GM23338 (cell line): ENCODE data around the gene KAT6B. TPM values are rescaled to one million over a fixed set of nuclear protein-coding genes. Genes with fewer than 3 reads are reported as not detected.
A peak's percentile ranks its signal among the peaks of the same experiment; 100 is the strongest.

Experiments used
- ATAC-seq: fragments of 200-7000 bp; cut with Tn5 transposase; 3 replicates; pipeline ENCODE4 v1.9.1; 2020
- DNase-seq: peaks from one replicate; pipeline ENCODE4 v3.0.0-alpha.2; 2015; ENCODE audit warnings: low spot score
- H2AFZ ChIP-seq: fragments of 200-600 bp; sonication (generic); 2 replicates; pipeline ENCODE4 v1.8.0; 2016; ENCODE audit warnings: antibody characterized with exemption, mild to moderate bottlenecking, moderate library complexity
- H3F3A ChIP-seq: fragments of 200-600 bp; sonication (generic); replicated peaks from 2 replicates; pipeline ENCODE4 v1.8.0; 2017; ENCODE audit warnings: antibody characterized with exemption, mixed run types, low read depth
- H3K27ac ChIP-seq: fragments of 200-600 bp; sonication (generic); 2 replicates; pipeline ENCODE4 v1.6.1; 2016; ENCODE audit warnings: low read depth
- H3K27me3 ChIP-seq: fragments of 200-600 bp; sonication (generic); 2 replicates; pipeline ENCODE4 v1.8.0; 2016; ENCODE audit warnings: mild to moderate bottlenecking, mixed run types, moderate library complexity; ENCODE audit not compliant: insufficient read depth
- H3K36me3 ChIP-seq: fragments of 200-600 bp; sonication (generic); 2 replicates; pipeline ENCODE4 v1.8.0; 2016; ENCODE audit warnings: mild to moderate bottlenecking; ENCODE audit not compliant: insufficient read depth
- H3K4me1 ChIP-seq: fragments of 200-600 bp; sonication (generic); 2 replicates; pipeline ENCODE4 v1.8.0; 2016; ENCODE audit warnings: mild to moderate bottlenecking, moderate library complexity; ENCODE audit not compliant: insufficient read depth
- H3K4me2 ChIP-seq: fragments of 200-600 bp; sonication (generic); 2 replicates; pipeline ENCODE4 v1.7.1; 2017; ENCODE audit warnings: mixed run types
- H3K4me3 ChIP-seq: fragments of 200-600 bp; sonication (generic); 2 replicates; pipeline ENCODE4 v1.6.1; 2016; ENCODE audit warnings: mixed run types
- H3K79me2 ChIP-seq: fragments of 200-600 bp; sonication (generic); replicated peaks from 2 replicates; pipeline ENCODE4 v1.8.0; 2017; ENCODE audit warnings: mild to moderate bottlenecking; ENCODE audit not compliant: insufficient read depth
- H3K9me2 ChIP-seq: fragments of 200-600 bp; sonication (generic); 2 replicates; pipeline ENCODE4 v1.8.0; 2017; ENCODE audit not compliant: insufficient read depth
- H4K20me1 ChIP-seq: fragments of 200-600 bp; sonication (generic); replicated peaks from 2 replicates; pipeline ENCODE4 v1.8.0; 2017; ENCODE audit warnings: mild to moderate bottlenecking; ENCODE audit not compliant: insufficient read depth
- H3K27ac Mint-ChIP-seq: 2 replicates; pipeline ENCODE4 v1.8.0; 2020; ENCODE audit warnings: inconsistent platforms, mild to moderate bottlenecking, moderate library complexity, mixed read lengths
- H3K27me3 Mint-ChIP-seq: 3 replicates; pipeline ENCODE4 v1.8.0; 2022; ENCODE audit warnings: low read depth, mild to moderate bottlenecking, moderate library complexity, mixed read lengths, inconsistent platforms; ENCODE audit not compliant: insufficient read depth, poor library complexity
- H3K36me3 Mint-ChIP-seq: 3 replicates; pipeline ENCODE4 v1.8.0; 2021; ENCODE audit warnings: low read depth, mild to moderate bottlenecking, inconsistent platforms, moderate library complexity, mixed read lengths
- H3K4me1 Mint-ChIP-seq: 3 replicates; pipeline ENCODE4 v1.8.0; 2020; ENCODE audit warnings: mild to moderate bottlenecking, inconsistent platforms, mixed read lengths
- H3K4me3 Mint-ChIP-seq: 3 replicates; pipeline ENCODE4 v1.8.0; 2021; ENCODE audit warnings: moderate library complexity, mild to moderate bottlenecking, inconsistent platforms, mixed read lengths
- H3K9me3 Mint-ChIP-seq: 3 replicates; pipeline ENCODE4 v1.8.0; 2020; ENCODE audit warnings: moderate library complexity, mild to moderate bottlenecking, inconsistent platforms, mixed read lengths
- CREB1 ChIP-seq: fragments of 250-450 bp; sonication (Bioruptor Pico); IDR thresholded peaks from 2 replicates; pipeline ENCODE4 v1.5.0; 2020; ENCODE audit warnings: low read depth, mild to moderate bottlenecking, moderate library complexity
- EZH2 ChIP-seq: fragments of 200-600 bp; sonication (generic); IDR thresholded peaks from one replicate; pipeline ENCODE4 v1.8.0; 2017; ENCODE audit warnings: antibody characterized with exemption, mild to moderate bottlenecking, low read depth; ENCODE audit not compliant: unreplicated experiment
- EZH2phosphoT487 ChIP-seq: fragments of 200-600 bp; sonication (generic); IDR thresholded peaks from one replicate; pipeline ENCODE4 v1.8.1; 2018; ENCODE audit warnings: antibody characterized with exemption; ENCODE audit not compliant: unreplicated experiment
- JUNB ChIP-seq: IDR thresholded peaks from one replicate; pipeline ENCODE4 v1.6.1; 2016; ENCODE audit warnings: antibody characterized with exemption; ENCODE audit not compliant: unreplicated experiment
- NANOG ChIP-seq: IDR thresholded peaks from 2 replicates; pipeline ENCODE4 v1.6.1; 2016; ENCODE audit warnings: antibody characterized with exemption, borderline replicate concordance
- POLR2AphosphoS5 ChIP-seq: IDR thresholded peaks from 2 replicates; pipeline ENCODE4 v1.6.1; 2016; ENCODE audit warnings: antibody characterized with exemption, low read depth
- STAT1 ChIP-seq: IDR thresholded peaks from one replicate; pipeline ENCODE4 v1.6.1; 2016; ENCODE audit warnings: antibody characterized with exemption; ENCODE audit not compliant: unreplicated experiment
- ZNF114 ChIP-seq: fragments of 250-450 bp; sonication (Bioruptor Pico); IDR thresholded peaks from 2 replicates; pipeline ENCODE4 v1.5.0; 2020; ENCODE audit warnings: mild to moderate bottlenecking, moderate library complexity
- ZNF331 ChIP-seq: fragments of 250-450 bp; sonication (Bioruptor Pico); IDR thresholded peaks from 2 replicates; pipeline ENCODE4 v1.5.0; 2020; ENCODE audit warnings: low read depth, mild to moderate bottlenecking, moderate library complexity
- polyA plus RNA-seq: library from polyadenylated mRNA; unstranded; fragments of >200 nt; fragmentation: Nextera tagmentation; extraction: Ambion mirVana; gene quantifications from 2 replicates; pipeline ENCODE4 v1.2.1, GENCODE V29; 2016
- total RNA-seq: library from RNA; depleted of rRNA; stranded (reverse); fragments of >200 nt; shearing (Covaris generic); gene quantifications from 2 replicates; pipeline ENCODE4 v1.2.3, GENCODE V29; 2014
- TF ChIP-seq, protein P1 (sequence below): IDR thresholded peaks from one replicate; pipeline ENCODE4 v1.6.1; 2018; ENCODE audit warnings: antibody characterized with exemption; ENCODE audit not compliant: unreplicated experiment
- TF ChIP-seq, protein P2 (sequence below): IDR thresholded peaks from 2 replicates; pipeline ENCODE4 v1.6.1; 2016; ENCODE audit warnings: antibody characterized with exemption
- TF ChIP-seq, protein P3 (sequence below), 2 experiments: fragments of 200-600 bp in 1 of 2; sonication (generic) in 1 of 2; conservative IDR thresholded peaks; 2 replicates each; pipeline versions ENCODE4 v1.5.1 to v1.6.1; 2016 to 2017; ENCODE audit warnings: antibody characterized with exemption in 2 of 2, low read depth in 2 of 2, mild to moderate bottlenecking in 2 of 2, moderate library complexity in 1 of 2
- TF ChIP-seq, protein P4 (sequence below): fragments of 250-450 bp; sonication (Bioruptor Pico); IDR thresholded peaks from 2 replicates; pipeline ENCODE4 v1.5.0; 2020; ENCODE audit warnings: mild to moderate bottlenecking, moderate library complexity

The KAT6B gene
- total and polyA plus RNA-seq, 2 experiments from 2014 or later: 21.3 to 31.4 TPM

- H3K27ac Mint-ChIP-seq: peak overlapping the region; percentile 28; the same call in 1 of the 2 replicates
- Histone ChIP-seq H3K27ac (no peak overlapping the region), H3K9me2 (no peaks in the 10 kb centered on the region), H3K79me2 (peaks cover 91% of the 10 kb centered on the region), H3K4me2 (no peak overlapping the region), H2AFZ (no peak overlapping the region), H3K27me3 (no peaks in the 10 kb centered on the region), H3K36me3 (no peaks in the 10 kb centered on the region), H4K20me1 (no peaks in the 10 kb centered on the region), H3F3A (no peaks in the 10 kb centered on the region), H3K4me3 (no peak overlapping the region), H3K4me1 (peaks cover 15% of the 10 kb centered on the region)
- H3K27me3 Mint-ChIP-seq: peaks cover 3% of the 10 kb centered on the region
- peaks cover 32% of the 10 kb centered on the region for H3K4me1 Mint-ChIP-seq
- no peak overlapping the region for H3K4me3 Mint-ChIP-seq
- ATAC-seq: no peak
- H3K36me3 Mint-ChIP-seq: no peaks in the 10 kb centered on the region
- TF ChIP-seq EZH2phosphoT487 (no peak), JUNB (no peak), NANOG (no peak), ZNF331 (no peak), POLR2AphosphoS5 (no peak), CREB1 (CRISPR knock-in tag) (no peak), ZNF114 (CRISPR knock-in tag) (no peak), STAT1 (no peak), EZH2 (no peak)
- TF ChIP-seq, protein P1, sequence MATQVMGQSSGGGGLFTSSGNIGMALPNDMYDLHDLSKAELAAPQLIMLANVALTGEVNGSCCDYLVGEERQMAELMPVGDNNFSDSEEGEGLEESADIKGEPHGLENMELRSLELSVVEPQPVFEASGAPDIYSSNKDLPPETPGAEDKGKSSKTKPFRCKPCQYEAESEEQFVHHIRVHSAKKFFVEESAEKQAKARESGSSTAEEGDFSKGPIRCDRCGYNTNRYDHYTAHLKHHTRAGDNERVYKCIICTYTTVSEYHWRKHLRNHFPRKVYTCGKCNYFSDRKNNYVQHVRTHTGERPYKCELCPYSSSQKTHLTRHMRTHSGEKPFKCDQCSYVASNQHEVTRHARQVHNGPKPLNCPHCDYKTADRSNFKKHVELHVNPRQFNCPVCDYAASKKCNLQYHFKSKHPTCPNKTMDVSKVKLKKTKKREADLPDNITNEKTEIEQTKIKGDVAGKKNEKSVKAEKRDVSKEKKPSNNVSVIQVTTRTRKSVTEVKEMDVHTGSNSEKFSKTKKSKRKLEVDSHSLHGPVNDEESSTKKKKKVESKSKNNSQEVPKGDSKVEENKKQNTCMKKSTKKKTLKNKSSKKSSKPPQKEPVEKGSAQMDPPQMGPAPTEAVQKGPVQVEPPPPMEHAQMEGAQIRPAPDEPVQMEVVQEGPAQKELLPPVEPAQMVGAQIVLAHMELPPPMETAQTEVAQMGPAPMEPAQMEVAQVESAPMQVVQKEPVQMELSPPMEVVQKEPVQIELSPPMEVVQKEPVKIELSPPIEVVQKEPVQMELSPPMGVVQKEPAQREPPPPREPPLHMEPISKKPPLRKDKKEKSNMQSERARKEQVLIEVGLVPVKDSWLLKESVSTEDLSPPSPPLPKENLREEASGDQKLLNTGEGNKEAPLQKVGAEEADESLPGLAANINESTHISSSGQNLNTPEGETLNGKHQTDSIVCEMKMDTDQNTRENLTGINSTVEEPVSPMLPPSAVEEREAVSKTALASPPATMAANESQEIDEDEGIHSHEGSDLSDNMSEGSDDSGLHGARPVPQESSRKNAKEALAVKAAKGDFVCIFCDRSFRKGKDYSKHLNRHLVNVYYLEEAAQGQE: no peak
- TF ChIP-seq, protein P2, sequence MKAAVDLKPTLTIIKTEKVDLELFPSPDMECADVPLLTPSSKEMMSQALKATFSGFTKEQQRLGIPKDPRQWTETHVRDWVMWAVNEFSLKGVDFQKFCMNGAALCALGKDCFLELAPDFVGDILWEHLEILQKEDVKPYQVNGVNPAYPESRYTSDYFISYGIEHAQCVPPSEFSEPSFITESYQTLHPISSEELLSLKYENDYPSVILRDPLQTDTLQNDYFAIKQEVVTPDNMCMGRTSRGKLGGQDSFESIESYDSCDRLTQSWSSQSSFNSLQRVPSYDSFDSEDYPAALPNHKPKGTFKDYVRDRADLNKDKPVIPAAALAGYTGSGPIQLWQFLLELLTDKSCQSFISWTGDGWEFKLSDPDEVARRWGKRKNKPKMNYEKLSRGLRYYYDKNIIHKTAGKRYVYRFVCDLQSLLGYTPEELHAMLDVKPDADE: no peak
- TF ChIP-seq, protein P3, sequence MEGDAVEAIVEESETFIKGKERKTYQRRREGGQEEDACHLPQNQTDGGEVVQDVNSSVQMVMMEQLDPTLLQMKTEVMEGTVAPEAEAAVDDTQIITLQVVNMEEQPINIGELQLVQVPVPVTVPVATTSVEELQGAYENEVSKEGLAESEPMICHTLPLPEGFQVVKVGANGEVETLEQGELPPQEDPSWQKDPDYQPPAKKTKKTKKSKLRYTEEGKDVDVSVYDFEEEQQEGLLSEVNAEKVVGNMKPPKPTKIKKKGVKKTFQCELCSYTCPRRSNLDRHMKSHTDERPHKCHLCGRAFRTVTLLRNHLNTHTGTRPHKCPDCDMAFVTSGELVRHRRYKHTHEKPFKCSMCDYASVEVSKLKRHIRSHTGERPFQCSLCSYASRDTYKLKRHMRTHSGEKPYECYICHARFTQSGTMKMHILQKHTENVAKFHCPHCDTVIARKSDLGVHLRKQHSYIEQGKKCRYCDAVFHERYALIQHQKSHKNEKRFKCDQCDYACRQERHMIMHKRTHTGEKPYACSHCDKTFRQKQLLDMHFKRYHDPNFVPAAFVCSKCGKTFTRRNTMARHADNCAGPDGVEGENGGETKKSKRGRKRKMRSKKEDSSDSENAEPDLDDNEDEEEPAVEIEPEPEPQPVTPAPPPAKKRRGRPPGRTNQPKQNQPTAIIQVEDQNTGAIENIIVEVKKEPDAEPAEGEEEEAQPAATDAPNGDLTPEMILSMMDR (conservative IDR thresholded peaks at IDR 0.05; ENCODE audit: low read depth in 2 of 2): no peak
- TF ChIP-seq, protein P4, sequence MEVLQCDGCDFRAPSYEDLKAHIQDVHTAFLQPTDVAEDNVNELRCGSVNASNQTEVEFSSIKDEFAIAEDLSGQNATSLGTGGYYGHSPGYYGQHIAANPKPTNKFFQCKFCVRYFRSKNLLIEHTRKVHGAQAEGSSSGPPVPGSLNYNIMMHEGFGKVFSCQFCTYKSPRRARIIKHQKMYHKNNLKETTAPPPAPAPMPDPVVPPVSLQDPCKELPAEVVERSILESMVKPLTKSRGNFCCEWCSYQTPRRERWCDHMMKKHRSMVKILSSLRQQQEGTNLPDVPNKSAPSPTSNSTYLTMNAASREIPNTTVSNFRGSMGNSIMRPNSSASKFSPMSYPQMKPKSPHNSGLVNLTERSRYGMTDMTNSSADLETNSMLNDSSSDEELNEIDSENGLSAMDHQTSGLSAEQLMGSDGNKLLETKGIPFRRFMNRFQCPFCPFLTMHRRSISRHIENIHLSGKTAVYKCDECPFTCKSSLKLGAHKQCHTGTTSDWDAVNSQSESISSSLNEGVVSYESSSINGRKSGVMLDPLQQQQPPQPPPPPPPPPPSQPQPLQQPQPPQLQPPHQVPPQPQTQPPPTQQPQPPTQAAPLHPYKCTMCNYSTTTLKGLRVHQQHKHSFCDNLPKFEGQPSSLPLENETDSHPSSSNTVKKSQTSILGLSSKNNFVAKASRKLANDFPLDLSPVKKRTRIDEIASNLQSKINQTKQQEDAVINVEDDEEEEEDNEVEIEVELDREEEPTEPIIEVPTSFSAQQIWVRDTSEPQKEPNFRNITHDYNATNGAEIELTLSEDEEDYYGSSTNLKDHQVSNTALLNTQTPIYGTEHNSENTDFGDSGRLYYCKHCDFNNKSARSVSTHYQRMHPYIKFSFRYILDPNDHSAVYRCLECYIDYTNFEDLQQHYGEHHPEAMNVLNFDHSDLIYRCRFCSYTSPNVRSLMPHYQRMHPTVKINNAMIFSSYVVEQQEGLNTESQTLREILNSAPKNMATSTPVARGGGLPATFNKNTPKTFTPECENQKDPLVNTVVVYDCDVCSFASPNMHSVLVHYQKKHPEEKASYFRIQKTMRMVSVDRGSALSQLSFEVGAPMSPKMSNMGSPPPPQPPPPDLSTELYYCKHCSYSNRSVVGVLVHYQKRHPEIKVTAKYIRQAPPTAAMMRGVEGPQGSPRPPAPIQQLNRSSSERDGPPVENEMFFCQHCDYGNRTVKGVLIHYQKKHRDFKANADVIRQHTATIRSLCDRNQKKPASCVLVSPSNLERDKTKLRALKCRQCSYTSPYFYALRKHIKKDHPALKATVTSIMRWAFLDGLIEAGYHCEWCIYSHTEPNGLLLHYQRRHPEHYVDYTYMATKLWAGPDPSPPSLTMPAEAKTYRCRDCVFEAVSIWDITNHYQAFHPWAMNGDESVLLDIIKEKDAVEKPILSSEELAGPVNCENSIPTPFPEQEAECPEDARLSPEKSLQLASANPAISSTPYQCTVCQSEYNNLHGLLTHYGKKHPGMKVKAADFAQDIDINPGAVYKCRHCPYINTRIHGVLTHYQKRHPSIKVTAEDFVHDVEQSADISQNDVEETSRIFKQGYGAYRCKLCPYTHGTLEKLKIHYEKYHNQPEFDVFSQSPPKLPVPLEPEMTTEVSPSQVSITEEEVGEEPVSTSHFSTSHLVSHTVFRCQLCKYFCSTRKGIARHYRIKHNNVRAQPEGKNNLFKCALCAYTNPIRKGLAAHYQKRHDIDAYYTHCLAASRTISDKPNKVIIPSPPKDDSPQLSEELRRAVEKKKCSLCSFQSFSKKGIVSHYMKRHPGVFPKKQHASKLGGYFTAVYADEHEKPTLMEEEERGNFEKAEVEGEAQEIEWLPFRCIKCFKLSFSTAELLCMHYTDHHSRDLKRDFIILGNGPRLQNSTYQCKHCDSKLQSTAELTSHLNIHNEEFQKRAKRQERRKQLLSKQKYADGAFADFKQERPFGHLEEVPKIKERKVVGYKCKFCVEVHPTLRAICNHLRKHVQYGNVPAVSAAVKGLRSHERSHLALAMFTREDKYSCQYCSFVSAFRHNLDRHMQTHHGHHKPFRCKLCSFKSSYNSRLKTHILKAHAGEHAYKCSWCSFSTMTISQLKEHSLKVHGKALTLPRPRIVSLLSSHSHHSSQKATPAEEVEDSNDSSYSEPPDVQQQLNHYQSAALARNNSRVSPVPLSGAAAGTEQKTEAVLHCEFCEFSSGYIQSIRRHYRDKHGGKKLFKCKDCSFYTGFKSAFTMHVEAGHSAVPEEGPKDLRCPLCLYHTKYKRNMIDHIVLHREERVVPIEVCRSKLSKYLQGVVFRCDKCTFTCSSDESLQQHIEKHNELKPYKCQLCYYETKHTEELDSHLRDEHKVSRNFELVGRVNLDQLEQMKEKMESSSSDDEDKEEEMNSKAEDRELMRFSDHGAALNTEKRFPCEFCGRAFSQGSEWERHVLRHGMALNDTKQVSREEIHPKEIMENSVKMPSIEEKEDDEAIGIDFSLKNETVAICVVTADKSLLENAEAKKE (CRISPR knock-in tag): no peak
- no peak for DNase-seq
- H3K9me3 Mint-ChIP-seq: no peaks in the 10 kb centered on the region
These were observed 42.1 kb downstream of the KAT6B start for GRCh38 chr10:74868392-74868977.
